MM.1S (cell line): ENCODE results near the gene GP9.

Experiments used
- DNase-seq: peaks from one replicate; pipeline ENCODE4 v3.0.0-alpha.2; 2015
- H2AFZ ChIP-seq: fragments of 300-600 bp; sonication (generic); 2 replicates; pipeline ENCODE4 v1.6.0; 2016; ENCODE audit warnings: antibody characterized with exemption, low read length
- H3F3A ChIP-seq: fragments of 300-600 bp; sonication (generic); 2 replicates; pipeline ENCODE4 v1.6.1; 2016; ENCODE audit warnings: mild to moderate bottlenecking, antibody characterized with exemption, low read length, moderate library complexity, mixed read lengths; ENCODE audit not compliant: insufficient read depth
- H3K27ac ChIP-seq: fragments of 300-600 bp; sonication (generic); 2 replicates; pipeline ENCODE4 v1.5.1; 2016; ENCODE audit warnings: mild to moderate bottlenecking, low read length
- H3K27me3 ChIP-seq: fragments of 300-600 bp; sonication (generic); replicated peaks from 2 replicates; pipeline ENCODE4 v1.6.0; 2016; ENCODE audit warnings: low read length; ENCODE audit not compliant: insufficient read depth
- H3K36me3 ChIP-seq: fragments of 300-600 bp; sonication (generic); replicated peaks from 2 replicates; pipeline ENCODE4 v1.6.1; 2016; ENCODE audit warnings: mild to moderate bottlenecking, low read length, mixed read lengths; ENCODE audit not compliant: insufficient read depth
- H3K4me1 ChIP-seq: fragments of 300-600 bp; sonication (generic); 2 replicates; pipeline ENCODE4 v1.6.1; 2016; ENCODE audit warnings: low read length, mixed read lengths
- H3K4me2 ChIP-seq: fragments of 300-600 bp; sonication (generic); 2 replicates; pipeline ENCODE4 v1.6.0; 2016; ENCODE audit warnings: low read depth, low read length
- H3K4me3 ChIP-seq: fragments of 300-600 bp; sonication (generic); 2 replicates; pipeline ENCODE4 v1.5.1; 2016; ENCODE audit warnings: low read length, mixed read lengths
- H3K79me2 ChIP-seq: fragments of 300-600 bp; sonication (generic); 2 replicates; pipeline ENCODE4 v1.6.1; 2016; ENCODE audit warnings: mixed run types, low read length, mixed read lengths
- H3K9ac ChIP-seq: fragments of 300-600 bp; sonication (generic); 2 replicates; pipeline ENCODE4 v1.6.1; 2016; ENCODE audit warnings: low read length, mixed read lengths
- H3K9me2 ChIP-seq: fragments of 300-600 bp; sonication (generic); replicated peaks from 2 replicates; pipeline ENCODE4 v1.6.1; 2016; ENCODE audit warnings: mild to moderate bottlenecking, low read length, mixed read lengths; ENCODE audit not compliant: insufficient read depth
- H3K9me3 ChIP-seq: fragments of 300-600 bp; sonication (generic); replicated peaks from 2 replicates; pipeline ENCODE4 v1.6.1; 2016; ENCODE audit warnings: mild to moderate bottlenecking, low read length, mixed read lengths; ENCODE audit not compliant: insufficient read depth
- H4K20me1 ChIP-seq: fragments of 300-600 bp; sonication (generic); 2 replicates; pipeline ENCODE4 v1.6.1; 2016; ENCODE audit warnings: mild to moderate bottlenecking, low read length, moderate library complexity, mixed read lengths; ENCODE audit not compliant: insufficient read depth
- EZH2 ChIP-seq: fragments of 300-600 bp; sonication (generic); optimal IDR thresholded peaks from 2 replicates; pipeline ENCODE3; 2017; ENCODE audit warnings: low read depth, mild to moderate bottlenecking, antibody characterized with exemption, low read length, mixed read lengths
- EZH2phosphoT487 ChIP-seq: fragments of 300-600 bp; sonication (generic); IDR thresholded peaks from 2 replicates; pipeline ENCODE4 v1.6.1; 2018; ENCODE audit warnings: antibody characterized with exemption, low read length
- TF ChIP-seq, protein P1 (sequence below): fragments of 300-600 bp; sonication (generic); IDR thresholded peaks from 2 replicates; pipeline ENCODE4 v1.5.1; 2016; ENCODE audit warnings: antibody characterized with exemption, low read length, mixed read lengths

GP9 gene

DNA sequence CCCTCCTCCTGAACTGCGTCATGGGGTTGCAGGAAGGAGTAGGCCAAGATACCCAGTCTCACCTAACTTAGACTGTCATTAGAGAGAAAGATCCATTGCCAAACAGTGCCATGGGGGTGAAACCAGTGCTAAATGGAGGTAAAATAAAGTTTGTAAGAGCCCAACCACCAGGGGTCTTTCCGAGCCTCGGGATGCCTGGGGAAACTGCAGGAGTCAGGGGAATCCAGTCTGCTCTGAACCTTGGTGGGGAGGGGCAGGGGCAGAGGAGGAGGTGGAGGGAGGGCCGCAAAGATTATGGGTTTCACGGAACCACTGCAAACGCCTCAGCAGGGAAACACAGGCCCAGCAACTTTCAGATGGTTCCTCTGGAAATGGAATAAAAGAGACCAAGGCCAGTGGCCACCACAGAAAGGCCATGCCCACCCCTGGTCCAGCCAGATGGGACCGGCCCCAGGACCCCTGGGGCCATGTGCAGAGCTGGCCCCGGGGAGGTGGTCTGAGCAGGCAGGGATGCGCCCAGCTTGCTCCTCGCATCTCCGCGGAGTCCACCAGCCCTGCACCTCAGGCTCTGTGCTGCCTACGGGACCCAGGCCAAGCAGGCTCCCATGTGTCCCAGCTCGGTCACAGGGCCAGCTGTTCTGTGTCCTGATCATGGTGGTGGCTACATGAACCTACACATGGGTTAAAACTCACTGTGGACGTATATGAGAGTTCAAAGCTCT lies 19.8 kb upstream of the GP9 start:
- Histone ChIP-seq H3K4me2 (no peak overlapping the region), H3K27ac (no peak overlapping the region), H2AFZ (no peak overlapping the region), H3K79me2 (no peaks in the 10 kb centered on the region), H3K9ac (no peak overlapping the region), H3K4me3 (no peak overlapping the region), H3K27me3 (no peaks in the 10 kb centered on the region), H3F3A (no peaks in the 10 kb centered on the region), H4K20me1 (no peaks in the 10 kb centered on the region), H3K4me1 (no peaks in the 10 kb centered on the region), H3K9me3 (no peaks in the 10 kb centered on the region), H3K36me3 (no peaks in the 10 kb centered on the region), H3K9me2 (no peaks in the 10 kb centered on the region)
- no peak for TF ChIP-seq EZH2
- TF ChIP-seq, protein P1, sequence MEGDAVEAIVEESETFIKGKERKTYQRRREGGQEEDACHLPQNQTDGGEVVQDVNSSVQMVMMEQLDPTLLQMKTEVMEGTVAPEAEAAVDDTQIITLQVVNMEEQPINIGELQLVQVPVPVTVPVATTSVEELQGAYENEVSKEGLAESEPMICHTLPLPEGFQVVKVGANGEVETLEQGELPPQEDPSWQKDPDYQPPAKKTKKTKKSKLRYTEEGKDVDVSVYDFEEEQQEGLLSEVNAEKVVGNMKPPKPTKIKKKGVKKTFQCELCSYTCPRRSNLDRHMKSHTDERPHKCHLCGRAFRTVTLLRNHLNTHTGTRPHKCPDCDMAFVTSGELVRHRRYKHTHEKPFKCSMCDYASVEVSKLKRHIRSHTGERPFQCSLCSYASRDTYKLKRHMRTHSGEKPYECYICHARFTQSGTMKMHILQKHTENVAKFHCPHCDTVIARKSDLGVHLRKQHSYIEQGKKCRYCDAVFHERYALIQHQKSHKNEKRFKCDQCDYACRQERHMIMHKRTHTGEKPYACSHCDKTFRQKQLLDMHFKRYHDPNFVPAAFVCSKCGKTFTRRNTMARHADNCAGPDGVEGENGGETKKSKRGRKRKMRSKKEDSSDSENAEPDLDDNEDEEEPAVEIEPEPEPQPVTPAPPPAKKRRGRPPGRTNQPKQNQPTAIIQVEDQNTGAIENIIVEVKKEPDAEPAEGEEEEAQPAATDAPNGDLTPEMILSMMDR: no peak
- TF ChIP-seq EZH2phosphoT487: no peak
- no peak for DNase-seq

GRCh38 chr3:129045675-129046036 lies 14.9 kb upstream of the GP9 start:
- H3F3A ChIP-seq: no peaks in the 10 kb centered on the region
- TF ChIP-seq EZH2 (no peak), EZH2phosphoT487 (no peak)
- TF ChIP-seq, protein P1: peak; percentile 18; the same call in 1 of the 2 replicates
- peak overlapping the region; percentile 54 for H3K4me3 ChIP-seq
- H3K4me1 ChIP-seq: no peaks in the 10 kb centered on the region
- H3K79me2 ChIP-seq: no peaks in the 10 kb centered on the region
- DNase-seq: peak; percentile 23
- peaks cover 8% of the 10 kb centered on the region; the same call in 1 of the 2 replicates for H3K27me3 ChIP-seq
- H3K36me3 ChIP-seq: no peaks in the 10 kb centered on the region
- no peak overlapping the region for H3K27ac ChIP-seq
- H3K9ac ChIP-seq: no peak overlapping the region
- H3K9me3 ChIP-seq: no peaks in the 10 kb centered on the region
- H3K9me2 ChIP-seq: no peaks in the 10 kb centered on the region
- H4K20me1 ChIP-seq: no peaks in the 10 kb centered on the region
- peak overlapping the region; percentile 75 for H2AFZ ChIP-seq
- peak overlapping the region; percentile 79 for H3K4me2 ChIP-seq

GRCh38 chr3:129046037-129046731 lies 14.4 kb upstream of the GP9 start:
- Histone ChIP-seq H3K9ac (no peak overlapping the region), H4K20me1 (no peaks in the 10 kb centered on the region), H3K79me2 (no peaks in the 10 kb centered on the region), H3K27me3 (peaks cover 8% of the 10 kb centered on the region; the same call in 1 of the 2 replicates), H3K9me3 (no peaks in the 10 kb centered on the region), H3K4me3 (peak overlapping the region; percentile 54), H3K9me2 (no peaks in the 10 kb centered on the region), H3K4me2 (peak overlapping the region; percentile 79), H3K36me3 (no peaks in the 10 kb centered on the region), H3K4me1 (no peaks in the 10 kb centered on the region), H3F3A (no peaks in the 10 kb centered on the region), H2AFZ (peak overlapping the region; percentile 75), H3K27ac (no peak overlapping the region)
- TF ChIP-seq EZH2: no peak
- TF ChIP-seq, protein P1: 0 out of 2 replicates have a peak, but pooled peaks have one; percentile 1
- DNase-seq: no peak
